Gastroesophageal sphincter (tissue), 3 donors: ENCODE results near the gene DGUOK.

ENCODE experiments used
- CTCF ChIP-seq, 4 experiments: fragments of 200-600 bp in 2 of 4; fragments of 450-650 bp in 2 of 4; sonication (generic) in 1 of 4; IDR thresholded peaks; one replicate each; pipeline ENCODE4 v1.5.1; 2017 to 2019; ENCODE audit warnings: antibody characterized with exemption in 4 of 4, mild to moderate bottlenecking in 2 of 4, moderate library complexity in 2 of 4
- POLR2A ChIP-seq, 2 donors: fragments of 450-650 bp; IDR thresholded peaks; one replicate each; pipeline ENCODE4 v1.6.1; 2017; ENCODE audit warnings: antibody characterized with exemption in 2 of 2, mild to moderate bottlenecking in 2 of 2, moderate library complexity in 1 of 2
- POLR2AphosphoS5 ChIP-seq: sonication (generic); formaldehyde crosslinking; IDR thresholded peaks from one replicate; pipeline ENCODE4 v1.6.1; 2017; ENCODE audit warnings: antibody characterized with exemption

GRCh38 chr2:73935641-73936040 lies 9.0 kb downstream of the DGUOK start:
- TF ChIP-seq CTCF (IDR thresholded peaks at IDR 0.05) = no peak
- no peak for TF ChIP-seq POLR2AphosphoS5
- TF ChIP-seq POLR2A (IDR thresholded peaks at IDR 0.05) = no peak
